ENCODE results near the gene ENDOV. TPM values are rescaled to one million over a fixed set of nuclear protein-coding genes. Genes with fewer than 3 reads are reported as not detected.
"Not testable (repeated sequence)": the region's sequence is repeated elsewhere in the genome, so short reads cannot be mapped to it uniquely, and the experiment has no call there.

The ENDOV gene
- total RNA-seq, 4 donors from 2014 or later: 9.1 to 14.7 (median 13.0) TPM

GRCh38 chr17:80396157-80397033 lies 18.6 kb upstream of the ENDOV start:
- WGBS: 66% methylated on average over 9 of the region's 9 CpGs
- no peaks in the 10 kb centered on the region for H3K27me3 ChIP-seq
- no peak for TF ChIP-seq POLR2A (IDR thresholded peaks at IDR 0.05; ENCODE audit: low read depth)
- no peak for TF ChIP-seq CTCF (IDR thresholded peaks at IDR 0.05)
- TF ChIP-seq POLR2AphosphoS5 (IDR thresholded peaks at IDR 0.05): no peak
- TF ChIP-seq EP300 (IDR thresholded peaks at IDR 0.05): no peak
- H3K9me3 ChIP-seq: no peaks in the 10 kb centered on the region
- no peak overlapping the region for H3K4me3 ChIP-seq
- peaks cover 0 to 8% (median 2%) of the 10 kb centered on the region in 4 donors for H3K4me1 ChIP-seq
- peaks cover 19 to 47% (median 33%) of the 10 kb centered on the region in 4 donors for H3K36me3 ChIP-seq
- no peak overlapping the region for H3K27ac ChIP-seq (replicated peaks in 1 of 4)
- DNase-seq (ENCODE audit: extremely low spot score): no peak
- intact Hi-C loops (cut with DNase I): no loop called here

- 85% methylated on average over 6 of the region's 6 CpGs for WGBS
- no peak overlapping the region for H3K27ac ChIP-seq (replicated peaks in 1 of 4)
- intact Hi-C loops (cut with DNase I): no loop called here
- no peak overlapping the region for H3K4me3 ChIP-seq
- TF ChIP-seq EP300 (IDR thresholded peaks at IDR 0.05): no peak
- TF ChIP-seq POLR2AphosphoS5 (IDR thresholded peaks at IDR 0.05): no peak
- no peak for TF ChIP-seq POLR2A (IDR thresholded peaks at IDR 0.05; ENCODE audit: low read depth)
- TF ChIP-seq CTCF (IDR thresholded peaks at IDR 0.05): no peak
- H3K9me3 ChIP-seq: no peaks in the 10 kb centered on the region
- H3K36me3 ChIP-seq: peaks cover 15 to 41% (median 27%) of the 10 kb centered on the region in 4 donors
- H3K27me3 ChIP-seq: no peaks in the 10 kb centered on the region
- H3K4me1 ChIP-seq: peaks cover 0 to 8% (median 2%) of the 10 kb centered on the region in 4 donors
- no peak for DNase-seq (ENCODE audit: extremely low spot score)
These were observed 18.0 kb upstream of the ENDOV start for GRCh38 chr17:80397034-80397387.

GRCh38 chr17:80397686-80398085 lies 17.3 kb upstream of the ENDOV start:
- no peak overlapping the region for H3K27ac ChIP-seq (replicated peaks in 1 of 4)
- 84% methylated on average over 10 of the region's 10 CpGs for WGBS
- no peak for DNase-seq (ENCODE audit: extremely low spot score)
- H3K36me3 ChIP-seq: peaks cover 8 to 34% (median 21%) of the 10 kb centered on the region in 4 donors
- H3K4me1 ChIP-seq: peaks cover 0 to 8% (median 2%) of the 10 kb centered on the region in 4 donors
- H3K9me3 ChIP-seq: no peaks in the 10 kb centered on the region
- no peaks in the 10 kb centered on the region for H3K27me3 ChIP-seq
- intact Hi-C loops (cut with DNase I): no loop called here
- TF ChIP-seq POLR2A (IDR thresholded peaks at IDR 0.05; ENCODE audit: low read depth): no peak
- TF ChIP-seq CTCF (IDR thresholded peaks at IDR 0.05): no peak
- no peak for TF ChIP-seq EP300 (IDR thresholded peaks at IDR 0.05)
- no peak overlapping the region for H3K4me3 ChIP-seq

GRCh38 chr17:80401086-80401485 lies 13.9 kb upstream of the ENDOV start:
- intact Hi-C loops (cut with DNase I); H3K27ac ChIP-seq (replicated peaks in 1 of 4); H3K36me3 ChIP-seq; H3K27me3 ChIP-seq; H3K4me3 ChIP-seq; H3K9me3 ChIP-seq; H3K4me1 ChIP-seq; DNase-seq (ENCODE audit: extremely low spot score): not testable (repeated sequence)
- WGBS: 75% methylated on average over 9 of the region's 9 CpGs

DNA sequence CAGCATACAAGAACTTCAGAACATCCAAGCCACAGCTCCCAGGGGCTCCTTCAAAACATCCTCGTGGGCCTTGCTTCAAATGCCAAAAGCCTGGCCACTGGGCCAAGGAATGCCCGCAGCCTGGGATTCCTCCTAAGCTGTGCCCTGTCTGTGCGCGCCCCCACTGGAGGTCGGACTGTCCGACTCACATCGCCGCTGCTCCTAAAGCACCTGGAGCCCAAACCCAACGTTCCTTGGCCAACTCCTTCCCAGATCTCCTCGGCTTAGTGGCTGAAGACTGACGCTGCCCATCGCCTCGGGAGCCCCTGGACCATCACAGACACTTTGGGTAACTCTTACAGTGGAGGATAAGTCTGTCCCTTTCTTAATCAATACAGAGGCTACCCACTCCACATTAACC lies 12.9 kb upstream of the ENDOV start:
- H3K4me1 ChIP-seq; H3K27me3 ChIP-seq; intact Hi-C loops (cut with DNase I); H3K36me3 ChIP-seq; H3K4me3 ChIP-seq; DNase-seq (ENCODE audit: extremely low spot score); H3K27ac ChIP-seq (replicated peaks in 1 of 4); H3K9me3 ChIP-seq: not testable (repeated sequence)
- WGBS: 95% methylated on average over 13 of the region's 13 CpGs

- TF ChIP-seq POLR2A (IDR thresholded peaks at IDR 0.05; ENCODE audit: low read depth) (no peak), CTCF (IDR thresholded peaks at IDR 0.05) (no peak), POLR2AphosphoS5 (IDR thresholded peaks at IDR 0.05) (no peak), EP300 (IDR thresholded peaks at IDR 0.05) (no peak)
These were observed 12.0 kb upstream of the ENDOV start for GRCh38 chr17:80402959-80403358.

More at GRCh38 chr17:80402959-80403358, 12.0 kb upstream of the ENDOV start:
- DNase-seq (ENCODE audit: extremely low spot score): no peak
- Histone ChIP-seq H3K9me3 (no peaks in the 10 kb centered on the region), H3K27ac (replicated peaks in 1 of 4) (no peak overlapping the region), H3K4me3 (no peak overlapping the region), H3K4me1 (no peaks in the 10 kb centered on the region), H3K27me3 (no peaks in the 10 kb centered on the region), H3K36me3 (no peaks in the 10 kb centered on the region)
- intact Hi-C loops (cut with DNase I): no loop called here
- 97% methylated on average over 4 of the region's 4 CpGs for WGBS
